HK-2 (cell line): ENCODE results near the gene RNASEH2A.
"Not testable (repeated sequence)": the region's sequence is repeated elsewhere in the genome, so short reads cannot be mapped to it uniquely, and the experiment has no call there.

Experiments
- DNase-seq: peaks from one replicate; pipeline ENCODE4 v3.0.0-alpha.2; 2018; ENCODE audit not compliant: unreplicated experiment

The RNASEH2A gene

GRCh38 chr19:12833418-12833737 is 27.0 kb downstream of the RNASEH2A start:
- DNase-seq, result no peak

GRCh38 chr19:12833738-12834565 is 27.6 kb downstream of the RNASEH2A start:
- peak; percentile 49 for DNase-seq

- DNase-seq, result no peak
Measured at GRCh38 chr19:12834566-12834943, 28.2 kb downstream of the RNASEH2A start, which contains the start of gene RTBDN. RTBDN (minus strand) TSS chr19:12834579; CDS start chr19:12829979, 4,600 bp downstream.

GRCh38 chr19:12834976-12835757 is 28.8 kb downstream of the RNASEH2A start:
- no peak for DNase-seq

- DNase-seq, result no peak
Measured at GRCh38 chr19:12836529-12836863, 30.1 kb downstream of the RNASEH2A start.

- DNase-seq, result no peak
Measured at GRCh38 chr19:12837225-12837624, 30.8 kb downstream of the RNASEH2A start.

- DNase-seq, result peak; percentile 51
Measured at GRCh38 chr19:12838182-12838885, 31.9 kb downstream of the RNASEH2A start, which contains the start of gene MAST1. MAST1 (plus strand) TSS chr19:12838515; CDS start chr19:12838573, 58 bp downstream.

- DNase-seq, result no peak
Measured at GRCh38 chr19:12838886-12839756, 32.7 kb downstream of the RNASEH2A start.

GRCh38 chr19:12840091-12841079 is 34.0 kb downstream of the RNASEH2A start:
- no peak for DNase-seq

- DNase-seq, result no peak
Measured at GRCh38 chr19:12841094-12841493, 34.7 kb downstream of the RNASEH2A start.

- DNase-seq, result no peak
Measured at GRCh38 chr19:12842511-12842910, 36.1 kb downstream of the RNASEH2A start.

- no peak for DNase-seq
Measured at GRCh38 chr19:12843328-12843727, 36.9 kb downstream of the RNASEH2A start.

GRCh38 chr19:12843999-12844732 is 37.8 kb downstream of the RNASEH2A start:
- DNase-seq, result no peak

- DNase-seq, result not testable (repeated sequence)
Measured at GRCh38 chr19:12846613-12847012, 40.2 kb downstream of the RNASEH2A start.

- DNase-seq, result peak; percentile 93
Measured at GRCh38 chr19:12847159-12848139, 41.1 kb downstream of the RNASEH2A start.

GRCh38 chr19:12856653-12857052 is 50.3 kb downstream of the RNASEH2A start:
- no peak for DNase-seq

GRCh38 chr19:12858041-12858928 is 51.9 kb downstream of the RNASEH2A start:
- DNase-seq, result no peak
